Smooth muscle cell (in vitro differentiated cells): ENCODE results near the gene TMPRSS3. TPM values are rescaled to one million over a fixed set of nuclear protein-coding genes. Genes with fewer than 3 reads are reported as not detected.

Experiments used
- DNase-seq: peaks from one replicate; lab custom pipeline; 2025; ENCODE audit not compliant: unreplicated experiment; lab: John Stamatoyannopoulos, UW
- H2AFZ ChIP-seq: fragments of 200-600 bp; sonication (generic); 2 replicates; pipeline ENCODE4 v1.6.0; 2016; ENCODE audit warnings: antibody characterized with exemption, low read depth, mild to moderate bottlenecking
- H3F3A ChIP-seq: fragments of 200-600 bp; sonication (generic); 2 replicates; pipeline ENCODE4 v1.6.0; 2017; ENCODE audit warnings: antibody characterized with exemption, low read depth
- H3K27ac ChIP-seq: fragments of 200-600 bp; sonication (generic); 2 replicates; pipeline ENCODE4 v1.5.1; 2016; ENCODE audit warnings: low read depth, mild to moderate bottlenecking
- H3K27me3 ChIP-seq: fragments of 200-600 bp; sonication (generic); 2 replicates; pipeline ENCODE4 v1.6.1; 2016; ENCODE audit warnings: low read depth, mild to moderate bottlenecking
- H3K36me3 ChIP-seq: fragments of 200-600 bp; sonication (generic); 2 replicates; pipeline ENCODE4 v1.5.1; 2016; ENCODE audit warnings: low read depth
- H3K4me1 ChIP-seq: fragments of 200-600 bp; sonication (generic); 2 replicates; pipeline ENCODE4 v1.5.1; 2016; ENCODE audit warnings: low read depth
- H3K4me2 ChIP-seq: fragments of 200-600 bp; sonication (generic); 2 replicates; pipeline ENCODE4 v1.6.0; 2016; ENCODE audit warnings: mild to moderate bottlenecking
- H3K4me3 ChIP-seq: fragments of 200-600 bp; sonication (generic); 2 replicates; pipeline ENCODE4 v1.5.1; 2016; ENCODE audit warnings: mild to moderate bottlenecking
- H3K79me2 ChIP-seq: fragments of 200-600 bp; sonication (generic); 2 replicates; pipeline ENCODE4 v1.6.0; 2016; ENCODE audit warnings: low read depth, mild to moderate bottlenecking
- H3K9ac ChIP-seq: fragments of 200-600 bp; sonication (generic); 2 replicates; pipeline ENCODE4 v1.6.0; 2016; ENCODE audit warnings: low read depth
- H3K9me3 ChIP-seq: fragments of 200-600 bp; sonication (generic); replicated peaks from 2 replicates; pipeline ENCODE4 v1.5.1; 2016; ENCODE audit warnings: low read depth
- H4K20me1 ChIP-seq: fragments of 200-600 bp; sonication (generic); 2 replicates; pipeline ENCODE4 v1.6.0; 2016; ENCODE audit warnings: low read depth
- CTCF ChIP-seq: fragments of 200-600 bp; sonication (generic); IDR thresholded peaks from 2 replicates; pipeline ENCODE4 v1.5.1; 2017; ENCODE audit warnings: borderline replicate concordance, mild to moderate bottlenecking, antibody characterized with exemption; ENCODE audit not compliant: insufficient read depth, poor library complexity, severe bottlenecking
- WGBS: methylation state at CpG from one replicate; pipeline ENCODE4 v1.1.7; 2016; ENCODE audit warnings: low lambda C conversion rate; 5-methylcytosine and 5-hydroxymethylcytosine counted together
- polyA plus RNA-seq: library from polyadenylated mRNA; unstranded; fragments of >200 nt; fragmentation: Nextera tagmentation; extraction: Ambion mirVana; gene quantifications from 2 replicates; pipeline ENCODE4 v1.2.1, GENCODE V29; 2016
- total RNA-seq: library from RNA; depleted of rRNA; stranded (reverse); fragments of >200 nt; gene quantifications from 2 replicates; pipeline ENCODE4 v1.2.3, GENCODE V29; 2014

TMPRSS3 gene
- total and polyA plus RNA-seq, 2 experiments from 2014 or later = not detected

DNA sequence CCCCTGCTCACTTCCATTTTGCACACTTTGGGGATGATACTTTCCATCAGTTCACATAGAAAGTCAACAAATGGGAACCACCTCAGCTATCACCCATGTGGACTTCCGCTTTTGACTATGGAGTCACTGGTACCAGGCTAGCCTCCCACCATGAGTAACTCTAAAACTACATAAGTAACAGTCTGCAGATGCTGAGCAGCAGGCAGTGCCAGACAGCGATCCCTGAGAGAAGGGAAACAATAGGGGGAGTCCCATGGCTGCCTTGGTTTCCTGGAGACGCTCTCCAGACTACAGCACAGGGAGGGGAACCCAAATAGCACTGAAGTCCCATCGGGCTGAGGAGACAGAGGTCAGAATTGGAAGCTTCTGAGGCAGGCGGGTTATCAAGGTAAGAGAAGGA, 42.2 kb downstream of the TMPRSS3 start:
- TF ChIP-seq CTCF = no peak
- Histone ChIP-seq H3K4me3 (no peak overlapping the region), H4K20me1 (no peaks in the 10 kb centered on the region), H3K9ac (no peak overlapping the region), H3K27ac (no peak overlapping the region), H3F3A (no peaks in the 10 kb centered on the region), H2AFZ (no peak overlapping the region), H3K27me3 (no peaks in the 10 kb centered on the region), H3K9me3 (peaks cover 4% of the 10 kb centered on the region), H3K36me3 (no peaks in the 10 kb centered on the region), H3K79me2 (no peaks in the 10 kb centered on the region), H3K4me2 (no peak overlapping the region), H3K4me1 (no peaks in the 10 kb centered on the region)
- no peak for DNase-seq
- 92% methylated on average over 5 of the region's 5 CpGs for WGBS

- H3K27ac ChIP-seq = no peak overlapping the region
- no peaks in the 10 kb centered on the region for H3K4me1 ChIP-seq
- H3K79me2 ChIP-seq = no peaks in the 10 kb centered on the region
- DNase-seq = no peak
- TF ChIP-seq CTCF = no peak
- no peak overlapping the region for H3K9ac ChIP-seq
- H3K36me3 ChIP-seq = no peaks in the 10 kb centered on the region
- H3F3A ChIP-seq = no peaks in the 10 kb centered on the region
- WGBS = 90% methylated on average over 14 of the region's 14 CpGs
- peaks cover 4% of the 10 kb centered on the region for H3K9me3 ChIP-seq
- H2AFZ ChIP-seq = no peak overlapping the region
- no peak overlapping the region for H3K4me2 ChIP-seq
- H3K27me3 ChIP-seq = no peaks in the 10 kb centered on the region
- no peaks in the 10 kb centered on the region for H4K20me1 ChIP-seq
- no peak overlapping the region for H3K4me3 ChIP-seq
Observed at GRCh38 chr21:42352441-42353095, 43.3 kb downstream of the TMPRSS3 start.

DNA sequence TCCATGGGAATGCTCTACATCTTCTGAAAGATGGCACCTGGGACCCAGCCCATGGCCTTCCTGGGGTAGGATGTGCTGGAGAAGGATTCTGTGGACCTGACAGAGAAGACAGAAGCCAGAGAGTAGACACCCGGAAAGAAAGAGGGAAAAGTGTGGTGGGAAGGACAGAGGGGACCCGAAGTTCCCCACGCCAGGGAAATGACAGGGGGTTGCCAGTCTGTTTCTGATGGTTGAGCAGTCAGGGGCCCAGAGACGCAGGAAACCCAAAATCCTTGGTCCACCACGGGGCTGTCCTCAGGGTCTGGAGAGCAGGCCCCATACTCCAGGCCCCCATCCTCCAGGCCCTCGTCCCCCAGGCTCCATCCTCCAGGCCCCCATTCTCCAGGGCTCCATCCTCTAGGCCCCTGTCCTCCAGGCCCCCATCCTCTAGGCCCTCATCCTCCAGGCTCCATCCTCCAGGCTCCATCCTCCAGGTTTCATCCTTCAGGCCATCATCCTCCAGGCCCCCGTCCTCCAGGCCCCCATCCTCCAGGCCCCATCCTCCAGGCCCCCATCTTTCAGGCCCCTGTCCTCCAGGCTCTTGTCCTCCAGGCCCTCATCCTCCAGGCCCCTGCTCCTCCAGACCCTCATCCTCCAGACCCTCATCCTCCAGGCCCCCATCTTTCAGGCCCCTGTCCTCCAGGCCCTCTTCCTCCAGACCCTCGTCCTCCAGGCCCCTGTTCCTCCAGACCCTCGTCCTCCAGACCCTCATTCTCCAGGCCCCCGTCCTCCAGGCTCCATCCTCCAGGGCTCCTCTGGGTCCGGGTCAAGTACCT, 44.0 kb downstream of the TMPRSS3 start:
- Histone ChIP-seq H3K79me2 (no peaks in the 10 kb centered on the region), H4K20me1 (no peaks in the 10 kb centered on the region), H3K27ac (no peak overlapping the region), H3F3A (no peaks in the 10 kb centered on the region), H3K4me3 (no peak overlapping the region), H3K4me1 (no peaks in the 10 kb centered on the region), H3K9me3 (peaks cover 4% of the 10 kb centered on the region), H3K36me3 (no peaks in the 10 kb centered on the region), H3K27me3 (no peaks in the 10 kb centered on the region), H3K9ac (no peak overlapping the region), H3K4me2 (no peak overlapping the region), H2AFZ (no peak overlapping the region)
- TF ChIP-seq CTCF = no peak
- no peak for DNase-seq
- 77% methylated on average over 9 of the region's 11 CpGs for WGBS
